GM19043 (cell line): Measurements from ENCODE around the gene IKZF4.
"Not testable (repeated sequence)": the region's sequence is repeated elsewhere in the genome, so short reads cannot be mapped to it uniquely, and the experiment has no call there.

Experiments
- ATAC-seq: cut with Tn5 transposase; IDR thresholded peaks from one replicate; pipeline ENCODE4 v1.9.1; 2021; ENCODE audit warnings: low read depth; ENCODE audit not compliant: unreplicated experiment

The IKZF4 gene

DNA sequence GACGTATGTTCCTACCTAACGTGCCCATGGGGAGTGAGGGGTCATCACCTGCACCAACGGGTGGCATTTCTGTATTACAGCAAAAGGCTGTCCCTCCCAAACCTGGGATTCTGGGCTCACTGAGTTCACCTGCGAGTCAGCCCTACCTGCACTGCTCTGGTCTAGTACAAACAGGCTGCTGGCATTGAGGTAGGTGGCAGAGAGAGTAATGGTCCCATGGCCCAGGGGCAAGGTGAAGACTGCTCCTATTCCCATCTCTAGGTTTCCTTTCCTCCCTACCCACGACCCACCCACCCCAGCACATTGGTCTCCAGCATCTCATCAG, 23.3 kb upstream of the IKZF4 start:
- no peak for ATAC-seq

DNA sequence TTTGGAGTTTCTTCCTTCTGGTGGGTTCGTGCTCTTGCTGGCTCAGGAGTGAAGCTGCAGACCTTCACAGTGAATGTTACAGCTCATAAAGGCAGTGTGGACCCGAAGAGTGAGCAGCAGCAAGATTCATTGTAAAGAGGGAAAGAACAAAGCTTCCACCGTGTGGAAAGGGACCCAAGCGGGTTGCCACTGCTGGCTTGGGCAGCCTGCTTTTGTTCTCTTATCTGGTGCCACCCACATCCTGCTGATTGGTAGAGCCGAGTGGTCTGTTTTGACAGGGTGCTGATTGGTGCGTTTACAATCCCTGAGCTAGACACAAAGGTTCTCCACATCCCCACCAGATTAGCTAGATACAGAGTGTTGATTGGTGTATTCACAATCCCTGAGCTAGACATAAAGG, 21.3 kb upstream of the IKZF4 start:
- not testable (repeated sequence) for ATAC-seq

DNA sequence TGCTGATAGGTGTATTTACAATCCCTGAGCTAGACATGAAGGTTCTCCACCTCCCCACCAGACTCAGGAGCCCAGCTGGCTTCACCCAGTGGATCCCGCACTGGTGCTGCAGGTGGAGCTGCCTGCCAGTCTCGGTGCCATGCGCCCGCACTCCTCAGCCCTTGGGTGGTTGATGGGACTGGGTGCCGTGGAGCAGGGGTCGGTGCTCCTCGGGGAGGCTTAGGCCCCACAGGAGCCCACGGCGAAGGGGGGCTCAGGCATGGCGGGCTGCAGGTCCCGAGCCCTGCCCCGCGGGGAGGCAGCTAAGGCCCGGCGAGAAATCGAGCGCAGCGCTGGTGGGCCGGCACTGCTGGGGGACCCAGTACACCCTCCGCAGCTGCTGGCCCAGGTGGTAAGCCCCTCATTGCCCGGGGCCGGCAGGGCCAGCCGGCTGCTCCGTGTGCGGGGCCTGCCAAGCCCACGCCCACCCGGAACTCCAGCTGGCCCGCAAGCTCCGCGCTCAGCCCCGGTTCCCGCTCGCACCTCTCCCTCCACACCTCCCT, 20.8 kb upstream of the IKZF4 start:
- not testable (repeated sequence) for ATAC-seq

DNA sequence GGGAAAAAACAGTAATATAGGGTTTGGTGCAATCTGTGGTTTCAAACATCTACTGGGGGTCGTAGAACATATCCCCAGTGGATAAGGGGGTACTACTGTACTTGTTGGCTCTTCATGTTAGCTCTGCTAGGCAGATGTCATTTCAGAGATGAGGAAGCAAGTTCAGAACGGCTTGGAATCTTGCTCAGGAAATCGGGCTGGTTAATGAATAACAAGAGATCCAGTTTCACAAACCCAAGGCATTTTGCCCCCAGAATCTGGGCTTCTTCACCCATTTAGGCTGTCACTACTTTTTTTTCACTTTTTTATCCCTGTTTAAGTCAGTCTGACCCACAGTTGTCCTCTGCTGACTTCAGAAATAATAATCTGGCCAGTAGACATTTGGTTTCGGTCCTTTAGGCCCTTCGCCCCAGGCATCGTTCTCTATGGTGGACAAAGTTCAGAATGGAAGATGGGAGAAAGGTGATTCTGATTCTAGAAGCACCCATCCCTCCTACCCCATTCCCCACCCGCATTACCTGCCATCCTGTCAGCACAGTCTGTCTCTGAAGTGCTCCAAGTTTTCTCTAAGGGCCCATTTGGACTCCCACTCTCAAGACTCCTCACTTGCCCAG, 19.2 kb upstream of the IKZF4 start:
- ATAC-seq: no peak

DNA sequence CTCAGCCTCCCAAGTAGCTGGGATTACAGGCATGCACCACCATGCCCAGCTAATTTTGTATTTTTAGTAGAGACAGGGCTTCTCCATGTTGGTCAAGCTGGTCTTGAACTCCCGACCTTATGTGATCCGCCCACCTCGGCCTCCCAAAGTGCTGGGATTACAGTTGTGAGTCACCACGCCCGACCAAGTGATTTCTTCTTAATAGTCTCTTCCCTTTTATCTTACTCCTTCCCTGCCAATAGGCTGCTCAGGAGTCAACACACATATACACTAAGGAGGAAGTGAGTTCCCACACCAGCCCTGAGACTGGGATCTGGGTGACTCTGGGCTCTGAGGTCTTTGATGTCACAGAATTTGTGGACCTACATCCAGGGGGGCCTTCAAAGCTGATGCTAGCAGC, 17.5 kb upstream of the IKZF4 start:
- not testable (repeated sequence) for ATAC-seq

DNA sequence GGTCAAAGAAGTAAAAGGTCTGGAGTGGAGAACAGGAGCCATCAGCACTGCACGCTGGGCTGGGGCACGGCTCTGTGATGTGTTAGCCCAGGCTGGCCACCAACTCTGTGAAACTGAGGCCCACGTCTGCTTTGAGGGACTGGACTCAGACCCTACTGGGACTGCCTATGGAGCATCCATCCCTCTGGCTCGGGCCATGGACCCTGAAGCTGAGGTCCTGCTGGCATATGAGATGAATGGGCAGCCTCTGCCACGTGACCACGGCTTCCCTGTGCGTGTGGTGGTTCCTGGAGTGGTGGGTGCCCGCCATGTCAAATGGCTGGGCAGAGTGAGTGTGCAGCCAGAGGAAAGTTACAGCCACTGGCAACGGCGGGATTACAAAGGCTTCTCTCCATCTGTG, 16.6 kb upstream of the IKZF4 start:
- ATAC-seq: no peak

DNA sequence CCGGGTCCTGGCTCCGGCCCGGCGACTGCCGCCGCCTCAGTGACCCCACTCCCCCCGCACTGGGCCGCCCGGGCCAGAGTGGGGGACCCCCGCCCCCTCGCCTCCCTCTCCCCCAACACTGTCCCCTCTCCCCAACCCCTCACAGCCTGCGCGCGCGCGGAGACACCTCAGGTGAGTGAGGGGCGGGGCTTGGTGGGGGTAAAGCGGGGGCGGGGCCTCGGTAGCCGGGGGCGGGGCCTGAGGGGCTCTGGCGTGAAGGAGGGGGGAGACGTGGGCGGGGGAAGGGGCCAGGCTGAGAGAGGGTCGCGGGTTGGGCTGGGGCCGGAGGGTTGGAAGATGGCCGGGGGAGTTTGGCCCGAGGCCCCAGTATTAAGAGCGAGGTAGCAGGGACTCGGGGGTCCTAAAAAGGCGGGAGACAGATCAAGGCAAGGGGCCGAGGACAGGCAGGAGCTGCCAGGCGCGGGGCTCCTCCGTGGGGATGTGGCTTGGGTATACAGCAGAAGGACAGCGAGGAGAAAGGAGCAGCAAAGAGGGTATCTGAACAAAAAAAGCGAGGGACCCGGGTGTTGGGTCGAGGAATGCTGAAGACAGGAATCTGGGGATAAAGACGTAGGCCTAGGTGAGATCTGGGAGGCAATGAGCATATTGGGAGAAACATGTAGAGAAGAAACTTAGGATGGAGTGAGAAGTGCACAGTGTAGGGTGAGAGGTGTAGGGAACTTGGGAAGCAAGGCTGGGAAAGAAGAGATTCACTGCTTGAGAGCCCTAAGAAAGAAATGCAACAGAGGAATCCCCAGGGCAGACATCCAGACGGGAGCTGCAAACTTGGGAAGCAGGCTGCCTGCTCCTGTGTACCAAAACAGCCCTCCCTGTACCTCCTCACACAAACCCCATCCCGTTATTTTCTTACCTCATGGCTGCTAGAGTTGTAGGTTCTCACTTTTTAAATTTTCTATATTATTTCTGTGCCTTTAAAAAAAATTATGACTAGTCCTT, 13.0 kb upstream of the IKZF4 start:
- ATAC-seq: peak; percentile 45

DNA sequence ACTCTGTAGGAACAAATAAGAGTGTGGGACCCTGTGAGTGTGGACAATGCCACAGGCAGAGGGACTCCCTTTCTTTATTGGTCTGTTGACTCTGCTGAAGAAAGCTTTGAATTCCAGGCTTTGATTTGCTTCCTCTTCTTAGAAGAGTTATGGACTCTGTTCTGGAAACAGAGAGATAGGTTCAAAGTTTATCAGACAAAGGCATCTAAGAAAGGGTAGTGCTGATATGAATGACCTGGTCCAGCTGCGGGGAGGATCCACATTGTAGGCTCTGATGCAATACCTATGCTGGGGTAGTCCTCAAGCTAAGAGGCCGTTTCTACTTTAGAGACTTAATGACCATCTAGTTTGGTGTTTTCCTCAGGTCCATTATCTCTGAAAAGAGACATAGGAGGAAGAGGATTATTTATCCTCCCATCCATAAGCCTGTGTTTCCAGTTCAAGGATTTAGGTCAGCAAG, 10.7 kb upstream of the IKZF4 start:
- ATAC-seq: no peak

DNA sequence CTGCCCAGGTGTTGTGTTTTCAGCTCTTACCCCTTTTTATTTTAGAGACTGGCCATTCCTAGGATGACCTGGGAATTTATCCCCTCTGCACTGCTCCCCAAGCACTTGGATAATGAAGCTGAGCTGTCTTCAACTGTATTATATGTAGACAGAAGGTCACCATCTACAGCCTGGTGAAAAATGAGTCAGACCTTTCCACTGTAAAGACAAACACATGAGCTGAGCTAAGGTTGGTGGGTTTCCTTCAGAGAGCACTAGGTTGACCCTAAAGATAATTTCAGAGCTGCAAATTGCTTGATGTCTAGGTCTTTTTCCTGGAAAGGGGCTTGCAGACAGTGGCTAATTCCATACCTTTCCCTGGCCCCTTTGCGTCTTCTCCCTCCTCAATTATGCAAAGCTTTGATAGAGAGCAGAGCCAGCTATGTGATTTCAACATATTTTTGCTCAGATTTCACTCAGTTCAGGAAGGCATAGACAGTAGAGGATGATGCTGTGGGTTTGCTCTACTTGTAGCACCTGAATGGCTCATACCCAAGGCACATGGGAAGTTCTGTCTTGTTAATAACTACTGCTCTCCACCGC, 9.2 kb upstream of the IKZF4 start:
- ATAC-seq: no peak

DNA sequence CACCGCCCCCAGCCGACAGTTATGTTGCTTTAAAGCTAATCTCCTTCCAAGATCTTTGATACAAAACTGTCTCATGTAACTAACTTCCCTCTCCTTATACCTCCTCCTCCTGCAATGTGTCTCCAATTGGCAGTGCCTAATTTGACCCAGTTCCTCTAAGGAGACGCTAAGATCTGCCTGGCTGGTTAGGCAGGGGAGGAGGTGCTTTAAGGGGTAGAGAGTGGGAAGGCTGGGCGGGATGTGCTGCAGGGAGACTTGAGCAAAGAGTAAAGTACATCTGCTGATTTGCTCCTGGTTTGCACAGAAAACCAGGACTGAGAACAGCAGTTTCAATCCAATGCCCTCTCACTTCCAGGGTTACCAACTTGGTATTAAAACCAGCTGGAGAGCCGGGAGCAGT, 7.4 kb upstream of the IKZF4 start:
- no peak for ATAC-seq

DNA sequence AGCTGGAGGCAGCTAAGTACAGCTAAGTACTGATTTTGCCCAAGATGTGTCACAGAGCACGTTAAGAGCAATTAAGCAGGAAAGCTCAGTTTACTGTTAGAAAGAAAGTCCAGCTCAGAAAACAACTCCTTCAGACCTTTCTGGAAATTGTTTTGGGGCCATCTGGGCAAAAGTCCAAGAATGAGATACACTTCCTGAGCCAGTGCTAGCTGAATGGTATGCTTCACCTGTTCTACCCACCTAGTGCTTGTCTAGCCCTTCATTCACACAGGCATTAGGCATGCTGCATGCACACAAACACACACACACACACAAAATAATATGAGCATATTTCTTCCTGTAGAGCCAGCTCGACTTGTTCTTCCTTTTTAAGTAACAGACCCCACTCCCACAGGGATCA, 6.6 kb upstream of the IKZF4 start:
- no peak for ATAC-seq

DNA sequence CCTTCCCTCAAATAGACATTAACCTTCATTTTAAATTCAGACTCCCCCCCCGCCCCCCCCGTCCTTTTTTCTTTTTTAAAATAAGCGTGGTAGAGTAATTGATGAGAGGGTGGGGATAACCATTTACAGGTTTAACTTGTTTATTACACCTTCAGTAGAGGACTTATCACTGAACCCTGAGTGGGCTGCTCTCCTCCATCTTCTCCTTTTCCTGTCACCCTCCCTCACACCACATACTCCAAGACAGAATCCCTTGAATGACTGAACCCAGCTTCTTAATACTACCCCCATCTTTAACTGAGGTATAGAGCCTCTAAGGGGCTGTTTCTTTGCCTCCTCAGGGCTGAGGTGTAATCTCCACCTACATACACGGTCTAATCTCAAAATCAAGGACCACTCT, 3.7 kb upstream of the IKZF4 start:
- no peak for ATAC-seq

DNA sequence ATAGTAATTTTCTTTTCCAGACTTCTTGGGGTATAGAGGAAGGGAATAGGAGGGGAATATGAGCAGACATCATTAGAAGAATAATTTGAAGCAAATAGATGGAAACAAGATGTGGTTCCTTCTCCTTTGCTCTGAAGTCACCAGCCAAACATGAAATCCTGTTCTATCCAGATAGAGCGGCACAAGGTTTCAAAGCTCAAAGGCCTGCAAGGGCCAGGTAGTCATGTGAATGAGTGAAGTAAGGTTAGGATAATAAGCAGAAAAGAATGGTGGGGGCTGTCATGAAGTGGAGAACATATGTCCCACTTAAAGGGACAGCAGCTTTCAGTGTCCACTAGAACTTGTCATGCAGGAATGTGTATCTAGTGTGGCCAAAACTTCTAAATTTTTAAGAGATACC, 2.5 kb upstream of the IKZF4 start:
- no peak for ATAC-seq

DNA sequence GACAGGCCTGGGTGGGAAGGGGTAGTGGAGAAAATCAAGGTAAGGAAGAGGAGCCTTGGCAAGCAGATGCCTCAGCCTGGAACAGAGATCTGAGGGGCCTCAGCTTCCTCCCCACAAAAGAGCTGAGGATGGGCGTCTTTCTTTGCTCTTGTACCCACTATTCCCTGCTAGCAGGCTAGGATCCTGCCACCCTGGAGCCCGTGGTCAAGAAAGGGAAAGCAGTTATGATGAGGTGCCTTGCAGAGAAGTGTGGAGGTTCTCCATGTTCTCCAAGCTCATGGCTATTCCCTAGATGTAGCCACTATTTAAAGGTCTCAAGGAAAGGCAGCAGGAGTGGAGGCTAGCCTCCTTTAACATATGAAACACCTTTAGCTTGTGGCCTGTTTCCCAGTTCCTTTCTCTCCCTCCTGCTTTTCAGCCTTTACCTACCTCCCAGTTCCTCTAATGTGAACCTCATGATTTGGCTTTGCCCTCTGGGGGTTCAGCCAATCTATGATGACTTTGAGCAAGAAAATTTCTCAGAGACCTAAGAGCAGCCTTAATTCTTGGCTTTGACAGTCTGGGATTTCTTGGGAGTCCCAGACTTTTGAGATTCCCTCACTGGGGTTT, 1.1 kb downstream of the IKZF4 start:
- ATAC-seq: no peak

DNA sequence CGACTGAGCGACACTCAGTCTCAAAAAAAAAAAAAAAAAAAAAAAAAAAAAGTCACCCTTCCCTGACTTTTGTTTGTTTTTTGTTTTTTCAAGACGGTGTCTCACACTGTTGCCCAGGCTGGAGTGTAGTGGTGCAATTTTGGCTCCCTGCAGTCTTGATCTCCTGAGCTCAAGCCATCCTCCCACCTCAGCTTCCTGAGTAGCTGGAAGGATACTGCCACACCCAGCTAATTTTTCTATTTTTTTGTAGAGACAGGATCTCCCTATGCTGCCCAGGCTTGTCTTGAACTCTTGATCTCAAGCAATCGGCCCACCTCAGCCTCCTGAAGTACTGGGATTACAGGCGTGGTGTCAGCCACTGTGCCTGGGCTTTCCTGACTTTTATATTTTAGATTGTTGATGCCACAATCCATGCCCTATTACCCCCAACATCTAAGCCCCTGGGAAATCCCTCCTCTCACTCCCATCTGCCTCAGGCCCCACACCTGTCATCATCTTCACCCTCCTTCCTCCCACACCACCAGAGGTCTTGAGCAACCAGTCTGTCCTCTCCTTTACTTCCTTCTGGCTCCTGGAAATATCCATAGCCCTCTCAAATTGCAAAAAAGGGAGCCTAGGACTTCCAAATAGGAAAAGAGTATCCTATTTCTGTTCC, 7.8 kb downstream of the IKZF4 start:
- ATAC-seq: no peak

DNA sequence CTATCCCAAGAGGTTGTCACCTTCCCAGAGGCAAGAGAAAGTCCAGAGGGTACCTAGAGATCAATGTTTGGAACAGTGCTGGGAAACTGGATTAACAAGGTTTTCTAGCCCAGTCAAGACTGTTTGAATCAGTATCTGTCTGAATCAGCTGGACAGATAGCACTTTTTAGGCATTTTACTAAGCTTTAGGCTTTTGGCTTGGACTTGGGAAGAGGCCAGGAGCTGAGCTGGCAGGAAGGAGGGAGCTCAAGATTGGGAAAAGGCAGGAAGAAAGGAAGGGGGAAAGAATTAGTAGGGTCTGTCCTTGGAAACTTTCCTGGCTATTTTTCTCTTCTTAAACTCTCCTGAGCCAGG, 8.3 kb downstream of the IKZF4 start:
- ATAC-seq: no peak

DNA sequence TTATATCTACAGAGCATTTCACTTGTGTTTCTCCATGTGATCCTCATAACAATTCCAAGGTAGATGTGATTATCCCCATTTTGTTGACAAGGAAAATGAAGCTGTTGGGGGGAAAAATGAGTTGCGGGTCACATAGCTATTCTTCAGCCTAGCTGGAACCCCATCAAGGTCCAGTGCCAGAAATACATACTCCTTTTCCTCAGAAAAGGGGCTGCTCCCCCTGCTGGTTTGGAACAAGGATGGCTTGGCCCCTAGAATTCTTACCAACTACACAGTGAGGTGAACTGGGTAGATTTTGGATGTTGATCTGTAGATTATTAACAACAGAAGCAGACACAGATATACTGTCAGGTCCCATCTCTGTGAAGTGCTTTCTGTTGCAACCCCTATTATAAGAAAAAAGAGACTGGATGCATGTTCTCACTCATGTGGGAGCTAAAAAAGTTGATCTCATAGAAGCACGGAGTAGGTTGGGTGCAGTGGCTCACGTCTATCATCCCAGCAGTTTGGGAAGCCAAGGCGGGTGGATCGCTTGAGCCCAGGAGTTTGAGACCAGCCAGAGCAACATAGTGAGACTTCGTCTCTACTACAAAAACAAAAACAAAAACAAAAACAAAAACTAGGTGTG, 8.9 kb downstream of the IKZF4 start:
- ATAC-seq: peak; percentile 53

DNA sequence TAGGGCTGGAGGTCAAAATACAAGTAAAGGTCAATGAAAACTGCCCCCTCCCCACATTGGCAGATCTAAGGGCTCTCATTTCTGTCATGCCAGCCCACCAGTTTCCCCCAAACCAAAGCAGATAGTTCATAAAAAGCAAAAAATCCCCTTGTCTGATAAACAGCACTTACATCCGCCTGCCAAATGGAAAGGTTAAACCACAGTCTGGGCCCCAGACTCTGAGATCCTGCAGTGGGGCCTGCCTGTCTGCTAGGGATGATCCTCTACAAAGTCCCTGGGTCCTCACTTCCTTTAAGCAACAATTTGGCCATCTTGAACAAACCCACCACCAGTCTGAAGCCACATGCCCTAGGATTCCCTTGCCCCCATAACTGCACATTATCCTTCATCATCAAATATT, 11.1 kb downstream of the IKZF4 start:
- no peak for ATAC-seq

DNA sequence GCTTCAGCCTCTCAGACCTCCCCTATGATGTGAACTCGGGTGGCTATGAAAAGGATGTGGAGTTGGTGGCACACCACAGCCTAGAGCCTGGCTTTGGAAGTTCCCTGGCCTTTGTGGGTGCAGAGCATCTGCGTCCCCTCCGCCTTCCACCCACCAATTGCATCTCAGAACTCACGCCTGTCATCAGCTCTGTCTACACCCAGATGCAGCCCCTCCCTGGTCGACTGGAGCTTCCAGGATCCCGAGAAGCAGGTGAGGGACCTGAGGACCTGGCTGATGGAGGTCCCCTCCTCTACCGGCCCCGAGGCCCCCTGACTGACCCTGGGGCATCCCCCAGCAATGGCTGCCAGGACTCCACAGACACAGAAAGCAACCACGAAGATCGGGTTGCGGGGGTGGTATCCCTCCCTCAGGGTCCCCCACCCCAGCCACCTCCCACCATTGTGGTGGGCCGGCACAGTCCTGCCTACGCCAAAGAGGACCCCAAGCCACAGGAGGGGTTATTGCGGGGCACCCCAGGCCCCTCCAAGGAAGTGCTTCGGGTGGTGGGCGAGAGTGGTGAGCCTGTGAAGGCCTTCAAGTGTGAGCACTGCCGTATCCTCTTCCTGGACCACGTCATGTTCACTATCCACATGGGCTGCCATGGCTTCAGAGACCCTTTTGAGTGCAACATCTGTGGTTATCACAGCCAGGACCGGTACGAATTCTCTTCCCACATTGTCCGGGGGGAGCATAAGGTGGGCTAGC, 13.9 kb downstream of the IKZF4 start:
- ATAC-seq: no peak
